HG02759 (cell line): ENCODE measurements around the gene NFIA.

Experiments used
- ATAC-seq: cut with Tn5 transposase; IDR thresholded peaks from one replicate; pipeline ENCODE4 v1.9.1; 2021; ENCODE audit warnings: mild to moderate bottlenecking, moderate library complexity; ENCODE audit not compliant: unreplicated experiment

Gene NFIA

GRCh38 chr1:61344696-61345095 lies 262.3 kb downstream of the NFIA start:
- ATAC-seq: no peak

DNA sequence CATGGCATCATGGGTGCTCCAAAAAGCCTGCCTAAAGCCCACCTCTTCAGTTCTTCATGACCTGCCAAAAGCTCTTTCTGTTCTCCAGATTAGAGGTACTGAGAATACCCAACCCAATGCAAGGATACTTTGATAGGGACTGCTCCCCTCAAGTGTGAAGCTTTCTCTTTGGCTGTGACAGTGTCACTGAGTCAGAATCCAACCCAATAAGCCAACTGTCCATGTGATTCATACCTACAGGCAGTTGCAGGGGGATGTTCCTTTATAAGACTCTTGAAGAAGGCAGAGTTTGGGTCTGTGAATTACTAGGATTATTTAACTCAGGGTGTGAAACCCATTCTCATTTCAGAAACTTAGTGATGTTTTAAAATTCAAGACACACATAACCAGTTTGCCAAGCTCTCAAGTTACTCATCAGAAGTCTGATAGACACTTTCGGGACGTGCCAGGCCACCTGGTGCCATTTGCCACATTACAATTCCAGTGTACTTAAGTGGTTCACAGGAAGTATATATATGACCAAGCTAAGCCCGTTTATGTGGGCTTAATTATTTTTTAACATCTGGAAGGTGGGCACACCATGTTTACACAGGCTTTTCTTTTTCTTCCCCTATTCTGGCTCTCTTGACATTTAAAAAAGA lies 265.8 kb downstream of the NFIA start:
- ATAC-seq: no peak

DNA sequence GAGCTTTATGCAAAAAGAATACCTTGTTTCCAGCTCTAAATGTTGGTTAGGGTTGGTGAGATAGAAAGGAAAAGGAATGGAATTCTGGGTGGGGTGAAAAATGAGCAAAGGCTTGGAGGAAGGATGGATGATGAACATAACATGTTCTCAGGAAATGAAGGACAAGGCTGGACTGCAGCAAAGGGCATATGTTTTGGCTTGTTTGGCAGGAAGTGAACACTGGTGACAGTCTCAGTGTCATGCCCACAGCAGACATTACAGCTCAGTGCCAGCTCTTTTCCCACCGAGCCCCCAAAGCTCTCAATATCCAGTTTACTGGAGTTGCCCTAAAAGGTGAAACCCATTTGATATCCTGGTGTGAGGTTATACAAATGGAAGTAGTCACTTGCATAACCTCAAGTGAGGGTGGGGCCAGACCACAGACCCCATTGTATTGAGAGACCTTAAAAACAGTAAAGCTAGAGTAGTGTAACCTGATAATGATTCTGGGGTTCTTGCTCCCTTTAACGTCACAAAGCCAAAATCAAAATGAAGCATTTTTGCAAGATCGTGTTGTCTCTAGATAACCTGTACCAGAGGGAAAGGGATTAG lies 270.6 kb downstream of the NFIA start:
- ATAC-seq: no peak

DNA sequence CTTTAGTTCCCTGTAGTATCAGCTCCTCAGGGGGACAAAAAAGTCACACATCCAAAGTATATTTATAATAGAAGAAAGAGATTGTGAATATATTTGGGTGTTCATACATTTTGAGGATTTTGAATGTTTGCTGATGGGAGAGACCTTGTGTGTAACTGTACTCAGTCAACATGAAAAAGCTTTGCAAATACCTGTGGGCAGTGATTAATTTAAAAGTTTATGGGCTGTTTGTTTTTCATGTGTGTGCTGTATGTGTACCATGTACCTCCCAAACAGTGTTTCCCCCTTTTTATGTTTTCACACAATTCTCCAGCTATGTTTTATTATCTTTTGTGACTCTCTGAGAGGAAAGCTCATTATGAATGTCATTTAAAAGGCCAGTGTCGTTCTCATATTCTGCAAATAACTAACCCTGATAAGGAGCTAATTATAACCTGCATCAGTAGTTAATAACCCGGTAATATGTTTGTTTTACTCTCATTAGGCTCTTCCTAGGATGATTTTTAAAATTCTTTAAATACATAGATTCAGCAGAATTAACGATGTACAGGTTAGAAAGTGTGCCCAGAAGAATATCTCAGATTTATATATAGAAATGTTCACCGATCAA lies 271.5 kb downstream of the NFIA start:
- no peak for ATAC-seq

DNA sequence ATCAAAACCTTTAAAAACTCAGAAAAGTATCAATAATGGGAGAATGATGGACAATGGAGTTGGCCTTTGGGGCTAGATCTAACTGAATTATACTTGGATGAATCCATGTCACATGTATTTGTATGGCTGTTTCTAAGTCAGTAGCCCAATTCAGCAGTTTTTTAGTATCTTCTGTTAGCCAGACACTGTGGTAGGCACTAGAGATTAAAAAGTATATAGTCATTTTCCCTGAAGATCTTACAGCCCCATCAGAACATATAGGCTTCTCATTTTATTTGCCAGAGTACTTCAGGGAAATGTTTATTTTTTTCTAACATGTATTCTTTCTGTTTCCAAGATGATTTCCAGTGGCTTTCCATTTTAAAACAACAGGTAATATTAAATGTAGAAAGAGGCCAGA lies 273.7 kb downstream of the NFIA start:
- no peak for ATAC-seq

DNA sequence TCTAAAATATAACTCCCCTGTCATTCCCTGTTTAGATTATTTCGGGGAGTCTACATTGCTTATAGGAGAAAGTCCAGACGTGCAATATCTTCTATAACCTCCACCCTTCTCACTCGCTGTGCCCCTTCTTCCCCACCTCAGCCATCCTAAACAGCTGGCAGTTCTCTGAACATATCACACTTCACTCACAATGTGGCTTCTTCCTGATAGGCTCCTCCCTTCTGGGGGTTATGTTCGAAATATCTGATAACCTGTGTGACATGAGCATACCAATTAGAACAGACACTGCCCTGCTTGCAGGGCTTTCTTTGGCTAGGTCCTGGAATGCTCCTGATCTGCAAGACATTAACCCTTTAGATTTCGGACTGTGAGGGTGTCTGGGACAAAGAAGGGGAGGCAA lies 274.6 kb downstream of the NFIA start:
- no peak for ATAC-seq

DNA sequence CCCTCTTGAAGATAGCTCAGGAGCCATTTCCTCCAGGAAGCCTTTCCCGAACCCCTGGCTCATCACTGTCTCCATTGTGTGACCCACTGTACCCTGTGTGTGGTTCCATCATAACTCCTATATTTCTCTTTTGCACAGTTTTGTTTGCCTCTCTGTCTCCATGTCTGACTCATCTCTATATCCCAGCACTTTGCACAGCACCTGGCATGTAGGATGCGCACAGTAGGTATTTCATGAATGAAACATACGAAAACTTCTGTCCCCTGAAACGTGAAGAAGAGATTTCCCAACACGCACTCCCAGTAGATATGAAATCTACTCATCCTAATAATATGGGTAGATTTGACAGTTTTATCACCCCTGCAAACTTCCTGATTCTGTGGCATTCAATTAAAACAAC lies 275.2 kb downstream of the NFIA start:
- ATAC-seq: no peak

DNA sequence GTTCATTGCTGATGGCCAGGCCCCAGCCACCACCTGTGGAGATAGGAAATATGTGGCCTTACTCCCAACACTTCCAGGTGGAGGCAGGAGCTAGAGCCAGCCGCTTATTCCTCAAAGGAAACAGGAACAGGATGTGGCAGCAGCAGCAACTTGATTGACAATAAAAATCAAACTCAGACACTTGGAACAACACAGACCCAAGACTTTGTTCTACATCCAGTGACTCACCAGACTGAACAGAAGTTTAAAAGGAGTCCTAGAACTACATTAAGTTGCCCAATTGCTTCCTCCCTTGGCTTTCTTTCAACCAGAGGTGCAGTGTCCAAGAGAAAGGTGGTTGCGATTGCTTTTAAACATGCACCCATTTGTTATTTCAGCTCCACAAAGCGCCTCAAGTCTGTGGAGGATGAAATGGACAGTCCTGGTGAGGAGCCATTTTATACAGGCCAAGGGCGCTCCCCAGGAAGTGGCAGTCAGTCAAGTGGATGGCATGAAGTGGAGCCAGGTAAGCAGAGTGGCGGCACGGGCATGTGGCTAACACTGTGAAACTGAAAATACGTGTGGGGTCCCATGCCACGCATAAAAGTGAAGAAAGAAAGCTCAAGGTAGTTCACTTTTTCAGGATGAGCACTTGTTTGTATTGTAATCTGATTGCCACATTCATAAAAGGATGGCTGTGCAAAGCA lies 276.6 kb downstream of the NFIA start:
- no peak for ATAC-seq

GRCh38 chr1:61361931-61362330 lies 279.6 kb downstream of the NFIA start:
- no peak for ATAC-seq

GRCh38 chr1:61362351-61362750 lies 280.0 kb downstream of the NFIA start:
- no peak for ATAC-seq

DNA sequence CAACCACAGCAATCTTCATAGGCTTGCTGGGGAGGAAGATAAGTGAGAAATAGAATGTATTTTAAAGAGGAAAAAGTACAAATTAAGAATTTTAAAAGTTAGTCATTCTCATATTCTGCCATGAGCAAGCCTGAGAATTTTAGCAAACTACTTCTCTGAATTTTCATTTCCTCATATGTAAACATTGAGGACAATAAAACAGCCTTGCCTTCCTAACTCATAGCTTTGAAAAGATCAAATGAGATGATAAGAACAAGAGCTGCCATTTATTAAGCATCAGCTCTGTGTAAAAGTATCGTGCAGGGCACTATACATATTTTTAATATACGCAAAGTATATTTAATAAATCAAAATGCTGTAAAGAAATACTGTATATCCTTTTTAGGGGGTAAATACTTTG lies 286.0 kb downstream of the NFIA start:
- ATAC-seq: no peak

GRCh38 chr1:61368876-61369275 lies 286.5 kb downstream of the NFIA start:
- ATAC-seq: no peak

- no peak for ATAC-seq
These were observed 288.0 kb downstream of the NFIA start for GRCh38 chr1:61370177-61370912.

DNA sequence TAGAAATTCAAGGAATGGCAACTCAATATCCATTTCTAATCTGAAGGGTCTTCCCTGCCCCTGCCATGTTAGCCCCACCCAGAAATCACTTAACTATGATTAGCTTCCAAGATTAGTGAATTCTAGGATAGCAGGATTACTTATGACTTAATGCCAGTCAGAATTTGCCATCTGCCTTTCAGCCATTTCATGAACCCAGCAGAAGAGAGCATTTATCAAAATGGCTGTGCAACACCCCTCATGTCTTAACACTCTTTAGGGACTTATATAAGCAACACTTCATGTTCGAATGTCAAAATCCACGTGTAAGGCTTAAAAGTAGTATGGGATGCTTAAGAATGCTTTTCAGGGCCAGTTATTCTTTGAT lies 288.5 kb downstream of the NFIA start:
- no peak for ATAC-seq

DNA sequence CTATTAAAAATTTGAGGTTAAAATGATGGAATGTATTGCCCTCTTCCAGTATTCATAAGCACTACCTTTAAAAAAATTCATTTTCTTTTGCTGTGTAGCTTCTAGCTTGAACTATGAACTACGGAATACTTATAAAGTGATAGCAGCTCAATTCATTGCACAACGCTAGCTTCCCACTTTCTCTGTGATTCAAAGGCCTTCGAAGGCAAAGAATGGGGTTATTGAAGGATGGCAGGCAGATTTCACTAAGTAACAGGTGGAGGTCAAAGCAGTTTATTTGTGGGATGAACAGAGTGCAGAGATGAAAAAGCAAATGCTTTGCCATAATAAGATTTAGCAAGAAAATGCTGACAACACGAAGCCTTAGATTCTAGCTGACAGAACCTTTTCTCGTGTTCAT lies 290.6 kb downstream of the NFIA start:
- ATAC-seq: no peak

GRCh38 chr1:61374156-61374555 lies 291.8 kb downstream of the NFIA start:
- no peak for ATAC-seq

DNA sequence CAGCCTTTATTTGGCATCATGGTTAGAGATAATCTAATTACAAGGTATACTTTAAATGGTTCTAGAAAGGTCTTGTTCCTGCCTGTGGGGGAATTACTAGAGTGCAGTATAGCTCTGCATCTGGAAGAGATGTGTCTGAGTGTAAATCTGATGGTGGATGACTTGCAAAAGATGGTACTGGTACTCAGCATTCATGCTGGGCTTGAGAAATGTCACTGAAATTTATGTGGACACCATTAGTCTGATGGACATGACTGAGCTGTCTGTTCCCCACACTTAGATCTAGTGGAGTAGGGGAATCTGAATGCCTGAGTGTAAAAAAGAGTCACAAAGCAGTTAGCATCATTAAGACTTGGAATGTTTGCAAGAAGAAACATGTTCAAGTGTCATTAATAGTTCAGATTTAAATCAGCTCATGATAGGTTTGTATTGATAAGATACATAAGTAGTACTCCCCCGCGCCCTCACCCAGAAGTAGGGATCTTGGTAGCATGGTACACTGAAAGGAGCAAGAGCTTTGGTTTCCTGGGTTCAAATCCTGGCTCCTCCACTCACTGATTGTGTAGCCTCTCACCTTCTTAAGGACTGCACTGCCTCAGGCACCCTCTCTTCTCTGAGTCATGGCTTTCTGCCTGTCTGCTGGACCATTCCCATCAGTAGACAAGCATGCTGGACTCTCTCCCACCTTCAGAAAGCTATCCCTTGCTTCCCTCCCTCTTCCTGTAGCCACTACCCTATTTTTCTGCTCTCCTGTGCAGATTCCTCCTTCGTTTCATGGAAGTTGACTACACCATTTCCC lies 292.9 kb downstream of the NFIA start:
- ATAC-seq: no peak

- no peak for ATAC-seq
These were observed 293.8 kb downstream of the NFIA start for GRCh38 chr1:61376151-61376550.

- no peak for ATAC-seq
These were observed 295.0 kb downstream of the NFIA start for GRCh38 chr1:61377242-61377958.
